HUES48 (cell line): Measurements from ENCODE around the gene DDX56.

Experiments
- H3K27ac ChIP-seq: one replicate; pipeline ENCODE4 v1.7.0; 2013; ENCODE audit warnings: low read depth, low read length, inconsistent platforms
- H3K27me3 ChIP-seq: 2 replicates; pipeline ENCODE4 v1.6.1; 2013; ENCODE audit warnings: mild to moderate bottlenecking, low read length; ENCODE audit not compliant: control insufficient read depth, insufficient read depth
- H3K36me3 ChIP-seq: 2 replicates; pipeline ENCODE4 v1.6.1; 2013; ENCODE audit warnings: low read length; ENCODE audit not compliant: control insufficient read depth, insufficient read depth
- H3K4me1 ChIP-seq: 2 replicates; pipeline ENCODE4 v1.6.1; 2013; ENCODE audit warnings: mild to moderate bottlenecking, low read length; ENCODE audit not compliant: control insufficient read depth, insufficient read depth
- H3K4me3 ChIP-seq: 2 replicates; pipeline ENCODE4 v1.5.1; 2013; ENCODE audit warnings: mild to moderate bottlenecking, low read depth, low read length
- H3K9ac ChIP-seq: 2 replicates; pipeline ENCODE4 v1.6.1; 2013; ENCODE audit warnings: mild to moderate bottlenecking, low read depth, low read length, moderate library complexity
- H3K9me3 ChIP-seq: 2 replicates; pipeline ENCODE4 v1.6.1; 2013; ENCODE audit warnings: low read length; ENCODE audit not compliant: control insufficient read depth, insufficient read depth

DDX56 gene

GRCh38 chr7:44595934-44596635 lies 22.4 kb upstream of the DDX56 start:
- H3K27me3 ChIP-seq, result no peaks in the 10 kb centered on the region
- H3K4me3 ChIP-seq, result no peak overlapping the region
- H3K4me1 ChIP-seq, result no peaks in the 10 kb centered on the region
- H3K36me3 ChIP-seq, result no peaks in the 10 kb centered on the region
- no peaks in the 10 kb centered on the region for H3K9me3 ChIP-seq
- H3K27ac ChIP-seq, result no peak overlapping the region
- no peak overlapping the region for H3K9ac ChIP-seq

- H3K36me3 ChIP-seq, result no peaks in the 10 kb centered on the region
- H3K9me3 ChIP-seq, result no peaks in the 10 kb centered on the region
- no peaks in the 10 kb centered on the region for H3K27me3 ChIP-seq
- H3K4me3 ChIP-seq, result no peak overlapping the region
- H3K27ac ChIP-seq, result no peak overlapping the region
- H3K9ac ChIP-seq, result no peak overlapping the region
- no peaks in the 10 kb centered on the region for H3K4me1 ChIP-seq
These were observed 17.2 kb upstream of the DDX56 start for GRCh38 chr7:44590910-44591309.

DNA sequence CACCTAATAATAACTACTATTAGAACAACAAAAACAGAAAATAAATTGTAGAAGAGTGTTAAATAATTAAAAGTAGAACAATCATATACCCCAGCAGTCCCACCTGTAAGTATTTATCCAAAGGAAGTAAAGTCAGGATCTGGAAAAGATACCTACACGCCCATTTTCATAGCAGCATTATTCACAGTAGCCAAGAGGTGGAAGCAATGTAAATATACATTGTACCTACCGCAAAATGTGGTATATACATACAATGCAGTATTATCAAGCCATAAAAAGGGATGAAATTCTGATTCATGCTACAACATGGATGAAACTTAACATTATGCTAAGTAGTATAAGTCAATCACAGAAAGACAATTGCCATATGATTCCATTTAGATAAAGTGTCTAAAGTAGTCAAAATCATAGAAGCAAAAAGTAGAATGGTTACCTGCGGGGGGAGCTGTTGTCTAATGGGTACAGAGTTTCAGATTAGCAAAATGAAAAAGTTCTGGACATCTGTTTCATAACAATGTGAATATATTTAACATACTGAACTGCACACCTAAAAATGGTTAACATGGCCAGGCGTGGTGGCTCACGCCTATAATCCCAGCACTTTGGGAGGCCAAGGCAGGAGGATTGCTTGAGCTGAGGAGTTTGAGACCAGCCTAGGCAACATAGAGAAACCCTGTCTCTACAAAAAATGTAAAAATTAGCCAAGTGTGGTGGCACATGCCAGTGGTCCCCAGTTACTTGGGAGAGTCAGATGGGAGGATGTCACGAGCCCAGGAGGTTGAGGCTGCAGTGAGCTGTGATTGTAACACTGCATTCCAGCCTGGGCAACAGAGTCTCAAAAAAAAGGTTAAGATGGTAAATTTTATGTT lies 14.4 kb upstream of the DDX56 start:
- Histone ChIP-seq H3K27ac (no peak overlapping the region), H3K9ac (no peak overlapping the region), H3K4me3 (no peak overlapping the region), H3K9me3 (no peaks in the 10 kb centered on the region), H3K27me3 (no peaks in the 10 kb centered on the region), H3K36me3 (no peaks in the 10 kb centered on the region), H3K4me1 (no peaks in the 10 kb centered on the region)

DNA sequence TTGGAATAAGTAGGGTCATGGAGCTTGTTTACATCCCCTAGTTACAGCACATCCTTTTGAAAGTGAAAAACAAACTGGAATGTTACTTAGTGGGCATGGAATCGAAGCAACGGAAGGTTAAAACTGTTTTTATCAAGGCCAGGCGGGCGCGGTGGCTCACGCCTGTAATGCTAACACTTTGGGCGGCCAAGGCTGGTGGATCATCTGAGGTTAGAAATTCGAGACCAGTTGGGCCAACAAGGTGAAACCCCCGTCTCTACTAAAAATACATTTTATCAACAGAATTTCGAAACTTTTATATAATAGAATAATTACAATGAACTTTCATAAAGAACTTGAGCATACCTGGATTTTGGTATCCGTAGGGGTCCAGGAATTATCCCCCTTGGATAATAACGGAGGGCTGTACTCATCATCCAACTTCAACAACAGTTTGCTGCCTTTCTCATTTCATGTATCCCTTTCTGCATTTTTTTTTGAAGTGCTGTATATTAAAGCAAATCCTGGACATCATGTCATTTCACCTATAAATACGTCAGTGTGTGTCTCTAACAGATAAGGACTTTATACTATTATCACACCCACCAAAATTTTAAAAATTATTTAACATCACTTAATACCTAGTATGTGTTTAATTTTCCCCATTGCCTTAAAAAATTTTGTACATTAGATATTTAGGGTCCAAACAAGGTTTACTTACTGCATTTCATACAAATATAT lies 9.6 kb upstream of the DDX56 start:
- H3K27ac ChIP-seq, result no peak overlapping the region

DNA sequence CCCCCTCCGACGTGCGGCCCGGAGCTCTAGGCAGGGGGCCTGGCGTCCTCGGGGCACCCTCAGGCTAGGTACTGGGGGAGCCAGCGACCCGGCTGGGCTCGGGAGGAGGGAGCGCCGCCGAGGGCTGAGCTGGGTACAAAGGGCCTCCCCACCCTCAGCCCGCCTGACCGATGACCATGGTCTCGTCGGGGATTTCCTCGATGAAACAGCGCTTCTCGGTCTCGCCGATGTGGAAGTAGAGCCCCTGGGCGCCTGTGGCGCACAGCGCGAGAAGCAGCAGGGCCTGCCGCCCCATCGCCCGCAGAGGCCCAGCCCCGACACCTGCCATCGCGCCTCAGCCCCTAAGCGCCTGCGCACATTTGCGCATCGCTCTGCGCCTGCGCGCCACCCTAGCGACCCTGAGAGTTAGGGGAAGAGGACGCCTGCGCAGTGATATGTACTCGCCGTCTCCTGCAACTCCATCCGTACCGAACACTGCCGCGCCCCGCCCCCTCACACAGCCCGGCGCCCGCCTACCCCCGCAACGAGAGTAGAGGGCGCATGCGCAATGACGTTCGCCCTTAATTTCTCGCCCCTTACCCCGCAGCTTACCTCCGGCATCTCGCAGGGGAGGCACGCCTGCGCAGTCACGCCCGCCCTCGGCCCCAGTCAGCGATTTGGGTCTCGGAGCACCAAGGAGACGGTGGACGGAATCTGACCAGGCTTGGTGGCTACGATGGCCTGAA lies 8.3 kb upstream of the DDX56 start, which contains the start of gene TMED4:
TMED4 (minus strand) TSS at position 353 of the 725 bp plus-strand sequence; CDS start at position 328, 25 bp downstream.
- Histone ChIP-seq H3K9ac (peak within 1 kb of the TSS; percentile 78), H3K4me3 (peak within 1 kb of the TSS; percentile 84), H3K27ac (peak within 1 kb of the TSS; percentile 92), H3K27me3 (no peaks in the 10 kb centered on the region), H3K36me3 (peaks cover 31% of the 10 kb centered on the region), H3K4me1 (peaks cover 4% of the 10 kb centered on the region; the same call in 1 of the 2 replicates), H3K9me3 (no peaks in the 10 kb centered on the region)

More for the DNA sequence above, 9.6 kb upstream of the DDX56 start:
- Histone ChIP-seq H3K27me3 (no peaks in the 10 kb centered on the region), H3K36me3 (peaks cover 24% of the 10 kb centered on the region), H3K4me3 (peak overlapping the region; percentile 84), H3K4me1 (peaks cover 4% of the 10 kb centered on the region; the same call in 1 of the 2 replicates), H3K9ac (no peak overlapping the region), H3K9me3 (no peaks in the 10 kb centered on the region)

- peaks cover 4% of the 10 kb centered on the region; the same call in 1 of the 2 replicates for H3K4me1 ChIP-seq
- no peaks in the 10 kb centered on the region for H3K27me3 ChIP-seq
- H3K27ac ChIP-seq, result peak overlapping the region; percentile 74
- H3K9ac ChIP-seq, result peak overlapping the region; percentile 74
- peak overlapping the region; percentile 84 for H3K4me3 ChIP-seq
- no peaks in the 10 kb centered on the region for H3K9me3 ChIP-seq
- peaks cover 35% of the 10 kb centered on the region for H3K36me3 ChIP-seq
These were observed 7.5 kb upstream of the DDX56 start for GRCh38 chr7:44580945-44581878.

- Histone ChIP-seq H3K27ac (no peak overlapping the region), H3K4me3 (no peak overlapping the region), H3K9ac (no peak overlapping the region), H3K27me3 (no peaks in the 10 kb centered on the region), H3K9me3 (no peaks in the 10 kb centered on the region), H3K4me1 (peaks cover 19% of the 10 kb centered on the region), H3K36me3 (peaks cover 65% of the 10 kb centered on the region)
These were observed 2.5 kb upstream of the DDX56 start for GRCh38 chr7:44576228-44576627.

DNA sequence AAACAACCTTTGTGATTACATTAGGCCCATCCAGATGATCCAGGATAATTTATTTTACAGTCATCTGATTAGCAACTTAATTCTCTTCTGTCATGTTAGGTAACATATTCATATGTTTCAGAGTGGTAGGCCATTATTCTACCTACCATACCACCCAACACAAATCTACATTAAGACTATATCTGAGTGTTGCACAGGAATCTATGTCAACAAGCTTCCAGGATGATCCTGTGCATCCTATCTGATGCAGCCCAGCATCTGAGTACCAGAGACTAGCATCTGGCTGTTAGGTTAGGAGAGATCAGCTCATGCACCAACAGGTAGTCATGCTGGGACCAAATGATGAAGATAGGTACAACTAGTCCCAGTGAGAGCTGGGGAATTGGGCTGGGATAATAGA lies 1.3 kb upstream of the DDX56 start:
- peak overlapping the region; percentile 89 for H3K4me3 ChIP-seq
- H3K4me1 ChIP-seq, result peaks cover 15% of the 10 kb centered on the region
- no peak overlapping the region for H3K9ac ChIP-seq
- H3K27me3 ChIP-seq, result no peaks in the 10 kb centered on the region
- H3K9me3 ChIP-seq, result no peaks in the 10 kb centered on the region
- peaks cover 70% of the 10 kb centered on the region for H3K36me3 ChIP-seq
- H3K27ac ChIP-seq, result no peak overlapping the region

DNA sequence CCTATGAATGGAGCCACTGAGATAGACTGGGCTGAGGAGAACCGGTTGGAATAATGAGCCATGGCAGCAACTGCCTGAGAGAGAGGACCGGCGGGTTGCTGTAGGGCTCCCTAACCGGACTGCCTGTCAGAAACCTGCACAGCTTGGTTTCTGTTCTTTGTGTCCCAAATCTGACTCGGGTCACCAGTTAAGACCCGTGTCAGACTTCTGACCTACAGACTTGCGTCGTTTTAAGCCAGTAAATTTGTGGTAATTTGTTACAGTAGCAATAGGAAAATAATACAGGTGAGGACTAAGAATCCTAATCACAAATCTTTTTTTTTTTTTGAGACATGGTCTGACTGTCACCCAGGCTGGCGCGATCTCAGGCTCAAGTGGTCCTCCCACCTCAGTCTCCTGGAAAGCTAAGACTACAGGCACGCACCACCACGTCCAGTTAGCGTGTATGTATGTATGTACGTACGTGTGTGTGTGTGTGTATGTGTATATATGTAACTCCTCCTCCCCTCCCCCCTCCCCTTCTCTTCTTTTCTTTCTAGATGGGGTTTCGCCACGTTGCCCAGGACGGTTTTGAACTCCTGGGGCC lies 672 bp upstream of the DDX56 start:
- Histone ChIP-seq H3K4me1 (peaks cover 15% of the 10 kb centered on the region), H3K9me3 (no peaks in the 10 kb centered on the region), H3K27ac (peak overlapping the region; percentile 86), H3K9ac (peak overlapping the region; percentile 91), H3K27me3 (no peaks in the 10 kb centered on the region), H3K4me3 (peak overlapping the region; percentile 89), H3K36me3 (peaks cover 70% of the 10 kb centered on the region)
